ENCODE measurements around the gene LSM14A.

The LSM14A gene

DNA sequence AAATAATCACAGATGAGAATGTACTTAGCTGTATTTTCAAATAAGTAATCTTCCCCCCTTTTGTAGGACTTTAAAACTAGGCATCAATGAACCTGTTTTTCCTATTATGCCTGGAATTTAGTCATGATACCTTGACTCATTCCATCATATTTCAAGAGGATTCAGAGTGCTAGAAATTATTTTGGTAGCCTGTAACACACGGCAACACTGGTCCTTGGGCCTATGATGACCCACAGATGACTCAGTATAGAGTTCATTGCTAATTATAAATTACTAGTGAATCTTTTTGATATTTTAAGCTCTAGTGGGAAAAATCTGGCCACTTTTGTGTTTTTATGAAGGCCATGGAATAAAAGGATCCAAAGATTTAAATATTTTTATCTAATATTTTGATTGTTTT, 56.0 kb downstream of the LSM14A start:
- TF ChIP-seq, protein P1, sequence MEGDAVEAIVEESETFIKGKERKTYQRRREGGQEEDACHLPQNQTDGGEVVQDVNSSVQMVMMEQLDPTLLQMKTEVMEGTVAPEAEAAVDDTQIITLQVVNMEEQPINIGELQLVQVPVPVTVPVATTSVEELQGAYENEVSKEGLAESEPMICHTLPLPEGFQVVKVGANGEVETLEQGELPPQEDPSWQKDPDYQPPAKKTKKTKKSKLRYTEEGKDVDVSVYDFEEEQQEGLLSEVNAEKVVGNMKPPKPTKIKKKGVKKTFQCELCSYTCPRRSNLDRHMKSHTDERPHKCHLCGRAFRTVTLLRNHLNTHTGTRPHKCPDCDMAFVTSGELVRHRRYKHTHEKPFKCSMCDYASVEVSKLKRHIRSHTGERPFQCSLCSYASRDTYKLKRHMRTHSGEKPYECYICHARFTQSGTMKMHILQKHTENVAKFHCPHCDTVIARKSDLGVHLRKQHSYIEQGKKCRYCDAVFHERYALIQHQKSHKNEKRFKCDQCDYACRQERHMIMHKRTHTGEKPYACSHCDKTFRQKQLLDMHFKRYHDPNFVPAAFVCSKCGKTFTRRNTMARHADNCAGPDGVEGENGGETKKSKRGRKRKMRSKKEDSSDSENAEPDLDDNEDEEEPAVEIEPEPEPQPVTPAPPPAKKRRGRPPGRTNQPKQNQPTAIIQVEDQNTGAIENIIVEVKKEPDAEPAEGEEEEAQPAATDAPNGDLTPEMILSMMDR (conservative IDR thresholded peaks at IDR 0.05), result no peak
- H3K27ac ChIP-seq, result 0 out of 2 replicates have a peak overlapping the region, but pooled peaks have one; percentile 0

DNA sequence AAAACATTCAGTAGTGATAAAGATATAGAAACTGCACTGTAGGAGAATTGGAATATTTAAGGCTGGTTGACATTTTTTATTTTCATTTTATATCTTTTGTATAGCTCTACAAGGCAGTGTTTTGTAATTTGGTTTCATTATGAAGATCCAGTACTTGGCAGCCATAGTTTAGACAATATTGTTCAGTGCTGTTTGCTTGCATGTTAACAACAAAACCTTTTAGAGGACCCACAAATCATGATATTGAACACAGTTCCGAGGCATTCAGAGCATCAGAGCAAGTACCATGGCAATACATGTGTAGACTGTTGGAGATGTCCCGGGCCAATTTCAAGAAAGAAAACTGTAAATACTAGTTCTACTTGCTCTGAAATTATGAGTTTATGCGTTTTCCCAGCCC, 56.5 kb downstream of the LSM14A start:
- H3K27ac ChIP-seq, result no peak overlapping the region
- TF ChIP-seq, protein P1 (conservative IDR thresholded peaks at IDR 0.05), result no peak

DNA sequence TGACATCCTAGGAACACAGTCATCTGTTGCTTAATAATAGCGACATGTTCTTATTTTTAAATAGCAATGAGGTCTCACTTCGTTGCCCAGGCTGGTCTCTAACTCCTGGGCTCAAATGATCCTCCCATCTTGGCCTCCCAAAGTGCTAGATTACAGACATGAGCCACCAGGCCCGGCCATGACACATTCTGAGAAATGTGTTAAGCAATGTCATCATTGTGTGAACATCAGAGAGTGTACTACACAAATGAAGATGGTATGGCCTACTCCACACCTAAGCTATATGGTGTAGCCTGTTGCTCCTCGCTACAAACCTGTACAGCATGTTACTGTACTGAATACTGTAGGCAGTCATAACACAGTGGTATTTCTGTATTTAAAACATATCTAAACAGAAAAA, 57.4 kb downstream of the LSM14A start:
- H3K27ac ChIP-seq, result no peak overlapping the region
- TF ChIP-seq, protein P1 (conservative IDR thresholded peaks at IDR 0.05), result no peak

DNA sequence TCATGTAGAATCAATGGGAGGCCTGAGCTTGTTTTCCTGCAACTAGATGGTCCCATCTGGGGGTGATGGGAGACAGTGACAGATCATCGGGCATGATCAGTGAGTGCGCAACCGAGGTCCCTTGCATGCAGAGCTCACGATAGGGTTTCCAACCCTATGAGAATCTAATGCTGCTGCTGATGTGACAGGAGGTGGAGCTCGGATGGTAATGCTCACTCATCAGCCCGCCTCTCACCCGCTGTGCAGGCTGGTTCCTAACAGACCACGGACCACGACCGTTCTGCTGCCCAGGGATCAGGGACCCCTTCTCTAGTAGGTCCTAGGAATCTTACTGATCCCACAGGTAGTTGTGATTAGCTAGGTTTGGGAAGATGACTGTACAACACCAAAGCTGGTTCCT, 58.5 kb downstream of the LSM14A start:
- no peak overlapping the region for H3K27ac ChIP-seq
- TF ChIP-seq, protein P1 (conservative IDR thresholded peaks at IDR 0.05), result no peak

DNA sequence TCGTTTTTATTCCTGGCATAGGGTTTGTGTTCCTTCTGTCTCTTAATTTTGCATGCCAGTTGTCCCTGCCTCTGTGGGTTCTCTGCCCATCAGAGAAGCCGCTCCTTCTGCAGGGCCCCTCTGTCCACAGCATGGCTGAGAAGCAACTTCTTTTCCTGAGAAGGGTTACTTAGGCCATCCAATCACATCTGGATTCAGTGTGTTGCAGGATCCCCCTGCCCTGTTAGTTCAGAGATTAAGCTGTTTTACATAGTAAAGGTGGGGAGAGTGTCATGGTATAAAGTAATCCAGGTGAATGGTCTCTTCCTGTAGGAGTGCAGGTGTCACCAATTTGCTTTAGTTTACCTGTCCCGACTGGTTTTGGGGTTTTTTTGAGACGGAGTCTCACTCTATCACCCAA, 59.1 kb downstream of the LSM14A start:
- H3K27ac ChIP-seq, result no peak overlapping the region
- TF ChIP-seq, protein P1 (conservative IDR thresholded peaks at IDR 0.05), result no peak

DNA sequence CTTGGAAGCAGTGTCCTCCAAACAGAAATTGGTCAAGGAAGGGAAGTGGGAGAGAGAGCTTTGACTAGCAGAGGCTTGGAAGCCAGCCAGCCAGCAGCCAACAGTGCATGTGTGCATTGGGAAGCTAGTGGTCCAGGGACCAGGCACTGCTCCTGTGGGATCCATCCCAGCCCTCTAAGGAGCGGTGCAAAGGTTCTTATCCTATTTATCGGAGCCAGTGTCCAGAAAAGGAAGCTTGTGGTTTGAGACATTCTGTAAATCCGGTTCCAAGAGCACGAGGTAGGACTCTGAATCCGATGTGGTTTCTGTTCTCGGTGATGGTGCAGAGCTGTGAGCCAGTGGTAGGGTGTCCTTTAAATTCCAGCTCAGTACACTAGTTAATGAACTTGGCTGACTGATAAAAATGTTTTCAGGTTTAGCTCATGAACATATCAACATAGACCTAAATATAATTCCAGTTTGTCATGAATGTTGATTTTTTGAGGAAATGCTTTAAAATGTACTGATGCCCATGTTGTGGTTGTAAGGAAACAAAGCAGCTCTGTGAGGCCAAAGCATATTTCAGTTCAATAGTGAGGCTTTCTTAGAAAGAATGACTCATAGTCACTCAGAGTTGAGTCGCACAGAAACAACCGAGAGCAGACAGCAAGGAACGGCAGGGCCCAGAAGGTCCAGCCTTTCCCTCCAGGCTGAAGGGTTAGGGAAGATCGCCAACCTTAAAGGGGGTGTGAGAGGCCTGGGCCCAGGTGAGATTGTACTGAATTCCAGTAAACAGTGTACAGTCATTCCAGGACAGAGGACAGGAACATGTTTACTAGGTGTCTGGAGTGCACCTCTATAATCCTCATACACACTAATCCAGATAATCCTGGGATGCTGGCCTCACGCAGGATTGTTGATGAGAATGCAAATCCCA, 60.5 kb downstream of the LSM14A start:
- 0 out of 2 replicates have a peak overlapping the region, but pooled peaks have one; percentile 1 for H3K27ac ChIP-seq
- TF ChIP-seq, protein P1 (conservative IDR thresholded peaks at IDR 0.05), result no peak

DNA sequence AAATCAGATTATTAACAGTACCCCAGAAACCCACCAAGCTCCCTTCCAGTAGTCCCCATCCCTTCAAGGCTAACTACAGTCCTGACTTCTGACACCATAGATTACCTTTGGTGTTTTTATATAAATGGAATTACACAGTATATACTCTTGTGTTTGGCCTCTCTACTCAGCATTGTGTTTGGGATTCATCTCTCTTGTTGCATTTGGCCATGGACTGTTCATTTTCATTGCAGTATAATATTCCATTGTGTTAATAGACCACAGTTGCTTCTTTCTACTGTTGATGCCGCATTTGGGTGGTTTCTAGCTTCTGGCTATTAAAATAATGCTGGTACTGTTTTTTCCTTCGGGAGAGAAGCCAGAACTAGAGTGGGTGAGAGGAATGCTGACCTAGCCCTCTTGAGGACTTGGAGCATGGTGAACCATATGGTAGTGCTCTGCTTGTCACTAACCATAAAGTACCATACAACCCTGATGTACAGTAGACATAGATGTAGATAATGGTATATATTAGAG, 63.2 kb downstream of the LSM14A start:
- no peak overlapping the region for H3K27ac ChIP-seq
- TF ChIP-seq, protein P1 (conservative IDR thresholded peaks at IDR 0.05), result no peak

All from VCaP (cell line).